Suppressor macrophage treated with lipopolysaccharide for 4 hours (primary cell): ENCODE data around the gene RASSF5.

ENCODE experiments used
- DNase-seq: peaks from one replicate; pipeline ENCODE4 v3.0.0-alpha.2; 2020

Gene RASSF5

GRCh38 chr1:206507284-206508129, at the start of gene RASSF5:
Gene RASSF5 (plus strand): TSS chr1:206507531. CDS start chr1:206507603, 72 bp downstream.
- DNase-seq, result peak; percentile 96

GRCh38 chr1:206459703-206460102, 47.6 kb upstream of the RASSF5 start:
- no peak for DNase-seq

- no peak for DNase-seq
Observed at GRCh38 chr1:206460836-206461426, 46.4 kb upstream of the RASSF5 start.

GRCh38 chr1:206461602-206462455, 45.5 kb upstream of the RASSF5 start:
- DNase-seq, result peak; percentile 84

- no peak for DNase-seq
Observed at GRCh38 chr1:206463137-206463536, 44.2 kb upstream of the RASSF5 start.

- DNase-seq, result no peak
Observed at GRCh38 chr1:206463911-206464310, 43.4 kb upstream of the RASSF5 start.

GRCh38 chr1:206464456-206464964, 42.8 kb upstream of the RASSF5 start:
- peak; percentile 78 for DNase-seq

GRCh38 chr1:206465951-206466350, 41.4 kb upstream of the RASSF5 start:
- peak; percentile 59 for DNase-seq

- no peak for DNase-seq
Observed at GRCh38 chr1:206466840-206467649, 40.3 kb upstream of the RASSF5 start.

GRCh38 chr1:206467915-206468314, 39.4 kb upstream of the RASSF5 start:
- peak; percentile 95 for DNase-seq

- DNase-seq, result no peak
Observed at GRCh38 chr1:206468571-206468970, 38.8 kb upstream of the RASSF5 start.

GRCh38 chr1:206469411-206469932, 37.9 kb upstream of the RASSF5 start:
- no peak for DNase-seq

GRCh38 chr1:206469933-206470691, 37.2 kb upstream of the RASSF5 start, which contains the start of gene IKBKE:
Gene IKBKE (plus strand): TSS chr1:206470476. CDS start chr1:206473228, 2,752 bp downstream.
- peak; percentile 88 for DNase-seq

GRCh38 chr1:206470692-206471414, 36.5 kb upstream of the RASSF5 start:
- peak; percentile 80 for DNase-seq

GRCh38 chr1:206471415-206471801, 35.9 kb upstream of the RASSF5 start:
- DNase-seq, result no peak

GRCh38 chr1:206472024-206472423, 35.3 kb upstream of the RASSF5 start:
- peak; percentile 59 for DNase-seq

GRCh38 chr1:206472454-206472853, 34.9 kb upstream of the RASSF5 start:
- peak; percentile 96 for DNase-seq

- DNase-seq, result peak; percentile 73
Observed at GRCh38 chr1:206472886-206473285, 34.4 kb upstream of the RASSF5 start.

GRCh38 chr1:206476058-206476457, 31.3 kb upstream of the RASSF5 start:
- no peak for DNase-seq

- no peak for DNase-seq
Observed at GRCh38 chr1:206476591-206476990, 30.7 kb upstream of the RASSF5 start.
